Esophagus squamous epithelium (tissue), 5 donors: ENCODE results near the gene SDHC. TPM values are rescaled to one million over a fixed set of nuclear protein-coding genes. Genes with fewer than 3 reads are reported as not detected.
"Not testable (repeated sequence)": the region's sequence is repeated elsewhere in the genome, so short reads cannot be mapped to it uniquely, and the experiment has no call there.

Source experiments
- DNase-seq: peaks from one replicate; lab custom pipeline; 2025; lab: John Stamatoyannopoulos, UW
- H3K27ac ChIP-seq, 4 donors: fragments of 200-600 bp; sonication (generic); one replicate each; pipeline ENCODE4 v1.5.1; 2016 to 2019; ENCODE audit warnings: mild to moderate bottlenecking in 1 of 4
- H3K27me3 ChIP-seq, 4 donors: fragments of 200-600 bp; sonication (generic); 1 replicate in 3 of 4; 2 replicates in 1 of 4; pipeline versions ENCODE4 v1.5.1 to v1.6.0; 2017 to 2021; ENCODE audit warnings: antibody characterized with exemption in 1 of 4
- H3K36me3 ChIP-seq, 3 donors: fragments of 200-600 bp; sonication (generic); one replicate each; pipeline ENCODE4 v1.5.1; 2016 to 2019
- H3K4me1 ChIP-seq, 3 donors: fragments of 200-600 bp; sonication (generic); one replicate each; pipeline ENCODE4 v1.5.1; 2017 to 2019
- H3K4me3 ChIP-seq, 4 donors: fragments of 200-600 bp; sonication (generic); 1 replicate in 3 of 4; 2 replicates in 1 of 4; pipeline ENCODE4 v1.5.1; 2016 to 2019; ENCODE audit warnings: mild to moderate bottlenecking in 2 of 4, moderate library complexity in 1 of 4
- H3K9me3 ChIP-seq, 3 donors: fragments of 200-600 bp; sonication (generic); one replicate each; pipeline ENCODE4 v1.5.1; 2016 to 2019
- CTCF ChIP-seq, 6 experiments: fragments of 450-650 bp in 4 of 6; fragments of 200-600 bp in 2 of 6; sonication (generic) in 2 of 6; IDR thresholded peaks; one replicate each; pipeline ENCODE4 v1.5.1; 2016 to 2019; ENCODE audit warnings: antibody characterized with exemption in 6 of 6, mild to moderate bottlenecking in 4 of 6, moderate library complexity in 4 of 6
- POLR2A ChIP-seq, 4 donors: fragments of 450-650 bp; IDR thresholded peaks; one replicate each; pipeline ENCODE4 v1.6.1; 2017; ENCODE audit warnings: antibody characterized with exemption in 4 of 4, mild to moderate bottlenecking in 4 of 4, moderate library complexity in 3 of 4
- WGBS, 2 donors: methylation state at CpG; one replicate each; pipeline ENCODE4 v1.1.5; 2018; 5-methylcytosine and 5-hydroxymethylcytosine counted together
- intact Hi-C: fragments of 100-400 bp; cut with DNase I; formaldehyde crosslinking; loops from one replicate; pipeline ENCODE4 v1.15.0; 2022
- total RNA-seq, 4 donors: library from RNA; depleted of rRNA; stranded (reverse); fragments of >200 nt; gene quantifications; one replicate each; pipeline ENCODE4 v1.1.0, GENCODE V29; 2016
- donor health status: DM: yes; HTN: yes; CAD: no.

The SDHC gene
- total RNA-seq, 4 donors from 2014 or later, result 32.2 to 138 (median 70.1) TPM

DNA sequence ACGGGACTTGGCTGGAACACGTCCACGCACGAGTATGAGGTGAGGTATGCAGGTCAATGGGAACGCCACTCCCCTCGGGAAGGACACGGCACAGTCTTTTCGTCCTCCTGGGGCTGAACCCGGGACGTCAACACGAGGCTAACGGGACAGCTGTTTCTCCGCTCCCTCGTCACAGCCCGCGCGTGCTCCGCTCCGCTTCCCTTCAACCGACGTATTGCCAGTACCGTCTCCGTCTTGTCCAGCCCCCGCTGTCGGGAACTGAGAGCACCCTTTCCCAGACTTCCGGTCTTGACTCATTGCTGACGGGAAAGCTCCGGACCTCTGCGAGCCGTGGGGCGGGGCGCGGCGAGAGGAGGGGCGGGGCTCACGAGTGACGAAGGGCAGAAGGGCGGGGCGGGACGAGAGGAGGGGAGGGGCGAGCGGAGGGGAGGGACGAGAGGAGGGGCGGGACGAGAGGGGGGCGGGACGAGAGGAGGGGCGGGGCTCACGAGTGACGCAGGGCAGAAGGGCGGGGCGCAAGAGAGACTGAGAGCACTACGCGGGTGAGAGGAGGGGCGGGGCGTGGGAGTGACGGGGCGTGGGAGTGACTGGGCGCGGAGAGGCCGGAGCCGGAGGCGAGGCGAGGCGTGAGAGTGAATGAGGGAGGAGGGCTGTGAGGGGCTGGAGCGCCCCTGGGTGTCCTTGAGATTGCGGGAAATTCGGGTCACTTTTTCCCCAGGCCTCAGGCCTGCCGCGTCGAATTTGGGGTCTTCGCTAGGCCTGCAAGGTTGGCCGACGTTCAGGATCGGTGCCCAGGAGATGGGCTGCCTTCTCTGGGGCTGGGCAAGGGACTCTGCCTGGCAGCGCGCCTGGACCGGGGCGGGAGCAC lies 75.7 kb downstream of the SDHC start:
- Histone ChIP-seq H3K27me3 (no peaks in the 10 kb centered on the region), H3K9me3 (no peaks in the 10 kb centered on the region), H3K27ac (peak overlapping the region; percentile 94 to 99 (median 96)), H3K4me1 (peaks cover 0 to 40% (median 8%) of the 10 kb centered on the region in 3 donors), H3K36me3 (no peaks in the 10 kb centered on the region), H3K4me3 (peak overlapping the region; percentile 51 to 83 (median 69))
- TF ChIP-seq POLR2A (IDR thresholded peaks at IDR 0.05), result peak in 3 of 4 donors; percentile 78 to 89 (median 84)
- TF ChIP-seq CTCF (IDR thresholded peaks at IDR 0.05), result no peak
- intact Hi-C loops, result no loop called here
- peak; percentile 99 for DNase-seq
- WGBS, 2 donors, result 0 to 2% methylated on average over 23 to 34 of the region's 79 CpGs

- intact Hi-C loops, result no loop called here
- Histone ChIP-seq H3K36me3 (no peaks in the 10 kb centered on the region), H3K9me3 (no peaks in the 10 kb centered on the region), H3K4me1 (peaks cover 0 to 37% (median 8%) of the 10 kb centered on the region in 3 donors), H3K27ac (peak overlapping the region; percentile 86 to 99 (median 96)), H3K27me3 (no peaks in the 10 kb centered on the region), H3K4me3 (peak overlapping the region; percentile 51 to 83 (median 69))
- DNase-seq, result no peak
- TF ChIP-seq CTCF (IDR thresholded peaks at IDR 0.05) (no peak), POLR2A (IDR thresholded peaks at IDR 0.05) (no peak)
- WGBS, 2 donors, result 3 to 4% methylated on average over 9 to 12 of the region's 13 CpGs
Observed at GRCh38 chr1:161390559-161390858, 76.3 kb downstream of the SDHC start.

DNA sequence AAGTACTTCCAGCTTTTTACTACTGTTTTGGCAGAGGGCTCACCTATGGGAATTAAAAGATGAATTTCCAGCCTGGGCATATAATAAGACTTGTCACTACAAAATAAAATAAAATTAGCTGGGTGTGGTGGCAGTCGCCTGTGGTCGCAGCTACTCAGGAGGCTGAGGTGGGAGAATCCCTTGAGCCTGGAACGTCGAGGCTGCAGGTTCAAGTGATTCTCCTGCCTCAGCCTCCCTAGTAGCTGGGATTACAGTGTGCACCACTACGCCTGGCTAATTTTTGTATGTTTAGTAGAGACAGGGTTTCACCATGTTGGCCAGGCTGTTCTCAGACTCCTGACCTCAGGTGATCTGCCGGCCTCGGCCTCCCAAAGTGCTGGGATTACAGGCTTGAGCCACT lies 77.0 kb downstream of the SDHC start:
- DNase-seq, intact Hi-C loops, H3K36me3 ChIP-seq, H3K27me3 ChIP-seq, H3K9me3 ChIP-seq: not testable (repeated sequence)
- H3K4me3 ChIP-seq, result peak overlapping the region in 1 of 4 donors; percentile 83
- WGBS, 2 donors, result 71 to 75% methylated on average over 6 to 7 of the region's 7 CpGs
- H3K27ac ChIP-seq, result peak overlapping the region in 1 of 4 donors; percentile 94
- peaks cover 0 to 30% (median 8%) of the 10 kb centered on the region in 3 donors for H3K4me1 ChIP-seq

GRCh38 chr1:161391611-161392010 lies 77.4 kb downstream of the SDHC start:
- Histone ChIP-seq H3K4me1 (peaks cover 0 to 26% (median 8%) of the 10 kb centered on the region in 3 donors), H3K27me3 (no peaks in the 10 kb centered on the region), H3K4me3 (no peak overlapping the region), H3K27ac (no peak overlapping the region), H3K9me3 (no peaks in the 10 kb centered on the region), H3K36me3 (no peaks in the 10 kb centered on the region)
- no peak for DNase-seq
- 88 to 93% methylated on average over 8 of the region's 8 CpGs for WGBS, 2 donors
- no peak for TF ChIP-seq CTCF (IDR thresholded peaks at IDR 0.05)
- TF ChIP-seq POLR2A (IDR thresholded peaks at IDR 0.05), result no peak
- intact Hi-C loops, result no loop called here

GRCh38 chr1:161393151-161393550 lies 79.0 kb downstream of the SDHC start:
- no peak for DNase-seq
- Histone ChIP-seq H3K36me3 (no peaks in the 10 kb centered on the region), H3K27me3 (no peaks in the 10 kb centered on the region), H3K27ac (no peak overlapping the region), H3K4me1 (peaks cover 0 to 28% (median 8%) of the 10 kb centered on the region in 3 donors), H3K9me3 (no peaks in the 10 kb centered on the region), H3K4me3 (no peak overlapping the region)
- intact Hi-C loops, result no loop called here
- TF ChIP-seq CTCF (IDR thresholded peaks at IDR 0.05) (no peak), POLR2A (IDR thresholded peaks at IDR 0.05) (no peak)

- H3K4me1 ChIP-seq, result peaks cover 0 to 26% (median 9%) of the 10 kb centered on the region in 3 donors
- H3K9me3 ChIP-seq, H3K36me3 ChIP-seq, H3K27me3 ChIP-seq, H3K4me3 ChIP-seq, intact Hi-C loops, H3K27ac ChIP-seq, DNase-seq: not testable (repeated sequence)
- WGBS, 2 donors, result 92 to 94% methylated on average over 8 of the region's 8 CpGs
Observed at GRCh38 chr1:161397038-161397437, 82.9 kb downstream of the SDHC start.
